T-cell (primary cell): ENCODE measurements around the gene NCCRP1. TPM values are rescaled to one million over a fixed set of nuclear protein-coding genes. Genes with fewer than 3 reads are reported as not detected.

Experiments
- ATAC-seq, 4 experiments: fragments of 200-7000 bp in 3 of 4; fragments of 150-1000 bp in 1 of 4; cut with Tn5 transposase; replicated peaks in 1 of 4; 1 replicate in 3 of 4; 2 replicates in 1 of 4; pipeline ENCODE4 v1.10.0; 2021; ENCODE audit warnings: moderate library complexity in 3 of 4, mild to moderate bottlenecking in 2 of 4, moderate number of reproducible peaks in 1 of 4
- CTCF ChIA-PET, 2 donors: fragments of 300-600 bp; sonication (Branson Sonifier 250); formaldehyde crosslinking; loops; one replicate each; lab custom pipeline; 2022; ENCODE audit warnings: antibody characterized with exemption in 2 of 2; lab: Charles Lee
- POLR2A ChIA-PET, 2 donors: fragments of 300-600 bp; sonication (Branson Sonifier 250); formaldehyde crosslinking; loops; one replicate each; lab custom pipeline; 2022; ENCODE audit warnings: antibody characterized with exemption in 2 of 2; lab: Charles Lee
- DNase-seq, 35 experiments: peaks; one replicate each; pipeline versions ENCODE4 v3.0.0 to v3.0.0-alpha.2; 2013 to 2023
- H3K27ac ChIP-seq: one replicate; pipeline ENCODE4 v1.5.1; 2013; ENCODE audit warnings: low read length
- H3K27me3 ChIP-seq, 2 experiments: replicated peaks in 1 of 2; 1 replicate in 1 of 2; 2 replicates in 1 of 2; pipeline versions ENCODE4 v1.6.1 to v1.7.0; 2013; ENCODE audit warnings: low read length in 1 of 2, mixed read lengths in 1 of 2; ENCODE audit not compliant: control insufficient read depth in 2 of 2, insufficient read depth in 2 of 2; ENCODE audit errors: extremely low read depth in 1 of 2
- H3K36me3 ChIP-seq, 2 donors: 1 replicate in 1 of 2; 2 replicates in 1 of 2; pipeline versions ENCODE4 v1.6.1 to v1.7.0; 2013; ENCODE audit warnings: low read length in 1 of 2; ENCODE audit not compliant: control insufficient read depth in 2 of 2, insufficient read depth in 1 of 2; ENCODE audit errors: extremely low read depth in 1 of 2
- H3K4me1 ChIP-seq, 2 experiments: 1 replicate in 1 of 2; 2 replicates in 1 of 2; pipeline versions ENCODE4 v1.6.1 to v1.7.0; 2013; ENCODE audit warnings: low read length in 2 of 2, mixed read lengths in 1 of 2; ENCODE audit not compliant: insufficient read depth in 2 of 2, control insufficient read depth in 1 of 2; ENCODE audit errors: extremely low read depth in 1 of 2
- H3K4me3 ChIP-seq, 2 donors: 1 replicate in 1 of 2; 2 replicates in 1 of 2; pipeline versions ENCODE4 v1.5.1 to v1.7.0; 2013; ENCODE audit warnings: mild to moderate bottlenecking in 2 of 2, low read length in 1 of 2, moderate library complexity in 1 of 2; ENCODE audit not compliant: control insufficient read depth in 1 of 2; ENCODE audit errors: extremely low read depth in 1 of 2
- H3K9me3 ChIP-seq: 2 replicates; pipeline ENCODE4 v1.7.0; 2013
- H3K27ac Mint-ChIP-seq, 2 donors: one replicate each; pipeline ENCODE4 v1.8.0; 2020 to 2021; ENCODE audit warnings: mild to moderate bottlenecking in 2 of 2, mixed read lengths in 2 of 2
- H3K27me3 Mint-ChIP-seq, 2 donors: one replicate each; pipeline ENCODE4 v1.8.0; 2021 to 2022; ENCODE audit warnings: mixed read lengths in 2 of 2
- H3K36me3 Mint-ChIP-seq: one replicate; pipeline ENCODE4 v1.8.0; 2021; ENCODE audit warnings: mixed read lengths
- H3K4me1 Mint-ChIP-seq, 3 donors: one replicate each; pipeline ENCODE4 v1.8.0; 2020 to 2022; ENCODE audit warnings: mixed read lengths in 3 of 3, mild to moderate bottlenecking in 1 of 3
- H3K4me3 Mint-ChIP-seq, 3 donors: one replicate each; pipeline ENCODE4 v1.8.0; 2020 to 2022; ENCODE audit warnings: mild to moderate bottlenecking in 3 of 3, mixed read lengths in 3 of 3, moderate library complexity in 3 of 3
- H3K9me3 Mint-ChIP-seq, 3 donors: one replicate each; pipeline ENCODE4 v1.8.0; 2020 to 2022; ENCODE audit warnings: mixed read lengths in 3 of 3
- WGBS: methylation state at CpG from one replicate; pipeline ENCODE4 v1.1.5; 2013; ENCODE audit warnings: missing lambda C conversion rate; ENCODE audit not compliant: insufficient coverage; 5-methylcytosine and 5-hydroxymethylcytosine counted together
- total RNA-seq, 35 experiments: library from RNA in 6 of 35; stranded (reverse) in 6 of 35; fragments of 120-200 nt in 1 of 35; gene quantifications; one replicate each; pipeline versions ENCODE4 v1.2.1 to v1.2.4 and lab custom pipeline; 2013 to 2026

The NCCRP1 gene
- total RNA-seq, 5 donors from 2014 or later (not counting 1 experiment from before 2014, with no cell fraction given) = 0.23 to 0.46 (median 0.41) TPM; not detected in 2

DNA sequence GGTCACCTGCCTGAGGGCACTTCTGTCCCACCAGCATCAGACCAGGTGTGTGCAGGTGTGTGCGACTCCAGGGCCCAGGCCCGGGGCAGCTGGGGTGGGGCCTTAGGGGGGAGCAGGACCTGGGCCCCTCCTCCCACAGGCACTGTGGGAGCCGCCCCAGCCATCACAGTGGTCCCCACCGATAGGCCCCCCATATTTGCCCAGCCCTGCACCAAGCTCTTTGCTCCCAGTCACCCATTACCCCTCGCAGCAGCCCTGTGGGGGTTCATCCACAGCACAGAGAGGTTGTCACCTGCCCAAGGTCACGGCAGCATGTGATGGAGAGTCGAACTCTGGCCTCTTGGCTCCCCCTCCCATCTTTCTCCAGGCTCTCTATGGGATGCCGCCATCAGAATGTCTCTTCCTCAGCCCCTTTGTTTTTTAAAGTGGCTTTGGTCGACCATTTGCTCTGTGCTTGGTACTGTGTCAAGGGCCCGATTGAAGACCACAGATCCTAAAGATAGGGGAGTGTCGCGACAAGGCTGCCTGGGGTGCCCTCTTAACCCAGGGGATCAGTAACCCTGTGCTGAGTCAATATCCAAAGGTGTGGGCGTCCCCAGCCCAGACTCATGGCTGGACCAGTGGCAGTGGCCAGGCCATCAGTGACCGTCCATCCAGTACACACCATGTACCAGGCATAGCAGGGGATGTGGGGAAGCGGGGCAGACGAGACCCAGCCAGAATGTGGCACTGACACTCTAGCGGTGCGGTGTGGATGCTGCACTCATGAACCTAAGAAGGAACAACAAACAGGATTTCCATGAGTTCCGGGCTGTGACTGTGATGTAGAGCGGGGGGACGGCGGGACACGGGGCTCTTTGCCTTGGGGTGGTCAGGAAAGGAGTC lies 28.3 kb upstream of the NCCRP1 start:
- Histone ChIP-seq H3K27me3 (no peaks in the 10 kb centered on the region), H3K9me3 (no peaks in the 10 kb centered on the region), H3K4me1 (no peaks in the 10 kb centered on the region), H3K36me3 (peaks cover 7 to 21% of the 10 kb centered on the region in 2 donors), H3K4me3 (no peak overlapping the region), H3K27ac (no peak overlapping the region)
- Mint-ChIP-seq H3K27me3 (no peaks in the 10 kb centered on the region), H3K9me3 (no peaks in the 10 kb centered on the region), H3K4me1 (no peaks in the 10 kb centered on the region), H3K36me3 (peaks cover 8% of the 10 kb centered on the region), H3K27ac (no peak overlapping the region), H3K4me3 (no peak overlapping the region)
- no peak for ATAC-seq
- POLR2A ChIA-PET = no interaction called here
- CTCF ChIA-PET = no interaction called here
- no peak for DNase-seq
- WGBS = 95% methylated on average over 18 of the region's 23 CpGs

DNA sequence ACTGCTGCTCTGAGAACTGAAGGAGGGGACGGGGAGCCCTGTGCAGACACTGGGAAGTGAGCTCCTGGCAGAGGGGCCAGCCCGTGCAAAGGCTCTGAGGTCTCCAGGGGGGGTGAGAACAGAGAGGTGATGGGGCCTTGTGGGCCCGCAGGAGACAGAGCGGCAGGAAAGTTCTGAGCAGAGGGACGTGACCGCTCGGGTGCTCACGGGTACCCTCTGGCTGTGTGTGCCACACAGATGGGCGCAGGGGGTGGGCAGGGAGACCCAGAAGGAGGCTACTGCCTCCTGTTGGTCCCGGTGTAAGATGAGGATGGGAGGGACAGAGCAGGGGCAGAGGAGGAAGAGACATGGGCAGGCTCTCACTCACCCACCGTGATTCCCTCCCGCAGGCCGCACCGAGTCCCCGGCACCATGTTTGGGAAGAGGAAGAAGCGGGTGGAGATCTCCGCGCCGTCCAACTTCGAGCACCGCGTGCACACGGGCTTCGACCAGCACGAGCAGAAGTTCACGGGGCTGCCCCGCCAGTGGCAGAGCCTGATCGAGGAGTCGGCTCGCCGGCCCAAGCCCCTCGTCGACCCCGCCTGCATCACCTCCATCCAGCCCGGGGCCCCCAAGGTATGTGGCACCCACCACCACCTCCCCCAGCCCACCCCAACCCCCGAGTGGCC lies 27.5 kb upstream of the NCCRP1 start:
- Histone ChIP-seq H3K9me3 (no peaks in the 10 kb centered on the region), H3K4me3 (no peak overlapping the region), H3K27ac (no peak overlapping the region), H3K36me3 (peaks cover 7 to 24% of the 10 kb centered on the region in 2 donors), H3K27me3 (no peaks in the 10 kb centered on the region), H3K4me1 (no peaks in the 10 kb centered on the region)
- H3K27me3 Mint-ChIP-seq = no peaks in the 10 kb centered on the region
- ChIA-PET CTCF (no interaction called here), POLR2A (no interaction called here)
- no peaks in the 10 kb centered on the region for H3K4me1 Mint-ChIP-seq
- H3K36me3 Mint-ChIP-seq = peaks cover 8% of the 10 kb centered on the region
- DNase-seq = no peak
- WGBS = 95% methylated on average over 30 of the region's 36 CpGs
- H3K4me3 Mint-ChIP-seq = no peak overlapping the region
- ATAC-seq = no peak
- H3K27ac Mint-ChIP-seq = no peak overlapping the region
- H3K9me3 Mint-ChIP-seq = no peaks in the 10 kb centered on the region

DNA sequence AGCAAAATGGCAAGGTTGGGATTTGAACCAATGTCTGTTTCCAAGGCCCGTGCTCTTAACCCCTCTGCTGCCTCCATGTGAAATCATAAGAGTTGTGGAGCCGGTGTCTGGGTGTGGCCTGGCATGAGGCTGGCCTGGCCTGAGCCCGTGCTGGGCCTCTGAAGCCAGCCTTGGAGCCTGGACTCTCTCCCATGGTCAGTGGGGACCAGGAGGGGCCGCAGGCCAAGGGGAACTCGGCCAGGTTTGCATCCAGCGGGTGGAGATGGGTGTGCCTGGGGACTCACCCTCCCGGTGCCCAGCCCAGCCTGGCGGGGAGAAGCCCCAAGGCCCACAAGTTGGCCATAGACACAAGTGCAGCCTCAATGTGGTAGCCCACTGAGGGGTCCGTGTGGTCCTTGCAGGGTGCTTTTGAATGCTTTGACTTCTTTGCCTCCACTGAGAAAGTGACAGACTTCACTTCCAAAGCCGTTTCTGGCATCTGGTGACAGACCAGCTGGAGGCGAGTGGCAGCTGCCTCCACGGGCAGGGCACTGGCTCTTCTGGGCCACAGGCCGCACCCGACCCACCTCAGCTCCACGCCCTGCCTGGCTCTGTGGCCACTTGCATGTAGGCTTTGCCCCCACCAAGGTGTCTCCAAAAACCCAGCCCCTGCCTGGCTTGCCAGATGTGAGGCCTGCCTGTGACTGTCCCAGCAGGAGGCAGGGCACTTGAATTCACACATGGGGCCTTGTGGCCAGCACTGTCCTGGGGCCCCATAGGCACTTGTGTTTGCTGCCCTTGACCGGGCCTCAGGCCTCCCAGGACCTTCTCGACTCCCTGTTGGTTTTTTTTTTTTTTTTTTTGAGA lies 26.2 kb upstream of the NCCRP1 start:
- ATAC-seq = no peak
- H3K27me3 Mint-ChIP-seq = no peaks in the 10 kb centered on the region
- no peak overlapping the region for H3K4me3 Mint-ChIP-seq
- Histone ChIP-seq H3K9me3 (no peaks in the 10 kb centered on the region), H3K27me3 (no peaks in the 10 kb centered on the region), H3K27ac (no peak overlapping the region), H3K4me3 (no peak overlapping the region), H3K36me3 (peaks cover 7 to 30% of the 10 kb centered on the region in 2 donors), H3K4me1 (no peaks in the 10 kb centered on the region)
- 95% methylated on average over 16 of the region's 17 CpGs for WGBS
- peaks cover 8% of the 10 kb centered on the region for H3K36me3 Mint-ChIP-seq
- no peaks in the 10 kb centered on the region for H3K9me3 Mint-ChIP-seq
- CTCF ChIA-PET = interaction anchor here in 1 of 2 donors (0.6 kb wide), 1 partner anchor 61 kb away, joined by 6 read pairs; no protein-coding TSS in a partner anchor
- no peaks in the 10 kb centered on the region for H3K4me1 Mint-ChIP-seq
- H3K27ac Mint-ChIP-seq = no peak overlapping the region
- DNase-seq = no peak
- POLR2A ChIA-PET = no interaction called here

DNA sequence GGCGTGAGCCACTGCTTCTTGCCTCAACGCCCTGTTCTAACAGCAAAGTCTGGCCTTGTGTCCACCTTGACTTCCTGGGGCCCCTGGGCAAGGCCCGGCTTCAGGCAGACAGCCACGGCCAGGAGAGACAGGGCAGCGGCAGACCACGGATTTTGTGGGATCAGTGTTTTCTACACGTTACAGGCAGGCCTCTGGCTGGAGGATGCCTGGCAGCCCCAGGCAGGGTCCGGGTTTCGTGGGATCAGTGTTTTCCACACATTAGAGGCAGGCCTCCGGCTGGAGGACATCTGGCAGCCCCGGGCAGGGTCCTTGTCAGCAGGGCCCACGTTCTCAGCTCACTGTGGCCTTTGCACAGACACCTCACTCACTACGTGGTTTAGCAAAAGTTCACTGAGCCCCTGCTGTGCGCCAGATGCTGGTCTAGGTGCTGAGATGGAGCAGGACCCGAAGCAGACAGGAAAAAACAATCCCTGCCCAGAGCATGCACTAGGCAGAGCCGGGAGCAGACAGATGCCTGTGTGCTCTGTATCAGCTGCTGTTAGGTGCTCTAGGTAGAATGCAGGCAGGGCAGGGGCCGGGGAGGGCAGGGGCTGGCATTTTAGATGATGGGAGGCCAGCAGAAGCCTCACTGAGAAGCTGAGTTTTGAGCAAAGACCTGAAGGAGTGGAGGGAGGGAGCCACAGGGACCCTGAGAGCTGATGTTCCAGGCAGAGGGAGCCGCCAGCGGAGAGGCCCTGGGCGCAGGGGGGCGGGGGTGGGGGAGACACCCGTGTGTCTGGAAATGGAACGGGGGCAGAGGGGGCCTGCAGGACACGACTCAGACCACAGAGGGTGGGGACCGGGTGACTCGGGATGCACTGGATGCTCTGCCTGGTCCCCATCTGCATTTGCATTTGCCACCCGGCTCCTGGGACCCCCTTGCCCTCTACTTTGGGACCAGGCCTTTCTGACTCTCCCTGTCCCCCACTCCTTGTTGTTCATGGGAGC lies 25.0 kb upstream of the NCCRP1 start:
- WGBS = 85% methylated on average over 24 of the region's 27 CpGs
- Histone ChIP-seq H3K27ac (no peak overlapping the region), H3K4me1 (no peaks in the 10 kb centered on the region), H3K4me3 (no peak overlapping the region), H3K36me3 (peaks cover 7 to 36% of the 10 kb centered on the region in 2 donors), H3K9me3 (no peaks in the 10 kb centered on the region), H3K27me3 (no peaks in the 10 kb centered on the region)
- no peak overlapping the region for H3K27ac Mint-ChIP-seq
- no peaks in the 10 kb centered on the region for H3K9me3 Mint-ChIP-seq
- CTCF ChIA-PET = no interaction called here
- H3K27me3 Mint-ChIP-seq = no peaks in the 10 kb centered on the region
- no peak overlapping the region for H3K4me3 Mint-ChIP-seq
- no peak for DNase-seq
- no peaks in the 10 kb centered on the region for H3K4me1 Mint-ChIP-seq
- peaks cover 12% of the 10 kb centered on the region for H3K36me3 Mint-ChIP-seq
- POLR2A ChIA-PET = no interaction called here
- no peak for ATAC-seq

DNA sequence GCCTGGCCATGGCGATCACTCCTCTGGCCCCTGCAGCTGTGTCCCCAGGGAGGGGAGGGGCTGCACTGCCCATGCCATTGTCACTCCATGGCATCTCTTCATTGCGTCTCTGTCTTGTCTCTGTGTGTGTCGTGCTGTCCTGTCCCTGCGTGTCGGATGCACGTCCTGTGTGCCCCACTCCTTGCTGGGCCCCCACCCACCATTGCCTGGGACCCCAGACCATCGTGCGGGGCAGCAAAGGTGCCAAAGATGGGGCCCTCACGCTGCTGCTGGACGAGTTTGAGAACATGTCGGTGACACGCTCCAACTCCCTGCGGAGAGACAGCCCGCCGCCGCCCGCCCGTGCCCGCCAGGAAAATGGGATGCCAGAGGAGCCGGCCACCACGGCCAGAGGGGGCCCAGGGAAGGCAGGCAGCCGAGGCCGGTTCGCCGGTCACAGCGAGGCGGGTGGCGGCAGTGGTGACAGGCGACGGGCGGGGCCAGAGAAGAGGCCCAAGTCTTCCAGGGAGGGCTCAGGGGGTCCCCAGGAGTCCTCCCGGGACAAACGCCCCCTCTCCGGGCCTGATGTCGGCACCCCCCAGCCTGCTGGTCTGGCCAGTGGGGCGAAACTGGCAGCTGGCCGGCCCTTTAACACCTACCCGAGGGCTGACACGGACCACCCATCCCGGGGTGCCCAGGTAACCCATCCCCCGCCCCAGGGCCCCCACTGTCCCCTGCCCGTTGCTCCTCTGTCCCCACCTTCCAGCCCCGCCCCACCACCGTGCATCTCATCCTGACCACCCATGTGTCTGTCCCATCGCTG lies 23.9 kb upstream of the NCCRP1 start:
- DNase-seq (no peak), ATAC-seq (no peak)
- no peaks in the 10 kb centered on the region for H3K4me1 ChIP-seq
- ChIA-PET POLR2A (no interaction called here), CTCF (no interaction called here)
- H3K27ac ChIP-seq = no peak overlapping the region
- no peak overlapping the region for H3K4me3 ChIP-seq
- 95% methylated on average over 38 of the region's 45 CpGs for WGBS
- Mint-ChIP-seq H3K27me3 (no peaks in the 10 kb centered on the region), H3K4me3 (no peak overlapping the region), H3K36me3 (peaks cover 12% of the 10 kb centered on the region), H3K4me1 (no peaks in the 10 kb centered on the region), H3K9me3 (no peaks in the 10 kb centered on the region), H3K27ac (no peak overlapping the region)
- no peaks in the 10 kb centered on the region for H3K9me3 ChIP-seq
- H3K27me3 ChIP-seq = no peaks in the 10 kb centered on the region
- H3K36me3 ChIP-seq = peaks cover 7 to 45% of the 10 kb centered on the region in 2 donors
